22Rv1 (cell line): ENCODE measurements around the gene TRERF1.

ENCODE experiments used
- ZFX ChIP-seq: fragments of 450-650 bp; IDR thresholded peaks from 2 replicates; pipeline ENCODE4 v1.6.1; 2017; ENCODE audit warnings: antibody characterized with exemption, borderline replicate concordance
- TF ChIP-seq, protein P1 (sequence below): fragments of 450-650 bp; IDR thresholded peaks from 2 replicates; pipeline ENCODE4 v1.5.1; 2017; ENCODE audit warnings: mild to moderate bottlenecking

DNA sequence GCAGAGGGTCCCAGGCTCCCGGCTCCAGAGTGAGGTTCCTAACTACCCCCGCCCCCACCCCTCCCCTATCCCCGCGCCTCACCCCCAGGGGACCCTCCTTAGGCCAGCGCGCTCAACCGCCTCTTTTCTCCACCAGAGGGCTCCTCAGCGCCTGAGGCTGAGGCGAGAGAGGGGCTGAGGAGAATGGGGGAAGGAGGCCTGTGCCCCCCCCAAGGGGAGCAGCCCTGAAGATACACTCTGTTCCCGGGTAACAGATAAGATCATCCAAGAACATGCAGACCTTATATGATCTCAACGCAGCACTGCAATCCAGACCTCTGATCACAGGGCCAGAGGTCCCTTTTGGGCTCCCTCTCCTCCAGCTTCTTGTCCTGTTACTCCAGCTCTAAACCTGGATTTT is 190.8 kb downstream of the TRERF1 start:
- TF ChIP-seq, protein P1, sequence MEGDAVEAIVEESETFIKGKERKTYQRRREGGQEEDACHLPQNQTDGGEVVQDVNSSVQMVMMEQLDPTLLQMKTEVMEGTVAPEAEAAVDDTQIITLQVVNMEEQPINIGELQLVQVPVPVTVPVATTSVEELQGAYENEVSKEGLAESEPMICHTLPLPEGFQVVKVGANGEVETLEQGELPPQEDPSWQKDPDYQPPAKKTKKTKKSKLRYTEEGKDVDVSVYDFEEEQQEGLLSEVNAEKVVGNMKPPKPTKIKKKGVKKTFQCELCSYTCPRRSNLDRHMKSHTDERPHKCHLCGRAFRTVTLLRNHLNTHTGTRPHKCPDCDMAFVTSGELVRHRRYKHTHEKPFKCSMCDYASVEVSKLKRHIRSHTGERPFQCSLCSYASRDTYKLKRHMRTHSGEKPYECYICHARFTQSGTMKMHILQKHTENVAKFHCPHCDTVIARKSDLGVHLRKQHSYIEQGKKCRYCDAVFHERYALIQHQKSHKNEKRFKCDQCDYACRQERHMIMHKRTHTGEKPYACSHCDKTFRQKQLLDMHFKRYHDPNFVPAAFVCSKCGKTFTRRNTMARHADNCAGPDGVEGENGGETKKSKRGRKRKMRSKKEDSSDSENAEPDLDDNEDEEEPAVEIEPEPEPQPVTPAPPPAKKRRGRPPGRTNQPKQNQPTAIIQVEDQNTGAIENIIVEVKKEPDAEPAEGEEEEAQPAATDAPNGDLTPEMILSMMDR = peak; percentile 61
- TF ChIP-seq ZFX = no peak
